ENCODE data around the gene LSS. TPM values are rescaled to one million over a fixed set of nuclear protein-coding genes. Genes with fewer than 3 reads are reported as not detected.

Gene LSS
- total RNA-seq, 3 donors from 2014 or later (not counting 1 experiment from before 2014, with no cell fraction given) = 59.9 to 82.2 (median 62.7) TPM

- 96% methylated on average over 12 of the region's 12 CpGs for WGBS (ENCODE audit: insufficient coverage)
- no peaks in the 10 kb centered on the region for H3K27me3 Mint-ChIP-seq (ENCODE audit: low read depth in 2 of 2)
- Histone ChIP-seq H3K36me3 (ENCODE audit: control insufficient read depth, insufficient read depth, low read length) (no peaks in the 10 kb centered on the region), H3K27ac (ENCODE audit: low read length) (no peak overlapping the region), H3K4me3 (ENCODE audit: low read length) (no peak overlapping the region), H3K27me3 (ENCODE audit: control insufficient read depth, insufficient read depth, low read length) (no peaks in the 10 kb centered on the region), H3K4me1 (ENCODE audit: control insufficient read depth, insufficient read depth, low read length) (peaks cover 8% of the 10 kb centered on the region), H3K9me3 (ENCODE audit: control insufficient read depth, insufficient read depth, low read length) (no peaks in the 10 kb centered on the region)
- no peak overlapping the region for H3K27ac Mint-ChIP-seq
- intact Hi-C loops (cut with micrococcal nuclease) = no loop called here
- no peaks in the 10 kb centered on the region for H3K36me3 Mint-ChIP-seq
- DNase-seq (no peak), ATAC-seq (no peak)
- no peak for TF ChIP-seq CTCF (IDR thresholded peaks at IDR 0.05)
- no peaks in the 10 kb centered on the region for H3K4me1 Mint-ChIP-seq
- H3K9me3 Mint-ChIP-seq = no peaks in the 10 kb centered on the region
- H3K4me3 Mint-ChIP-seq = no peak overlapping the region
These were observed 71.1 kb downstream of the LSS start for GRCh38 chr21:46157396-46157986.

DNA sequence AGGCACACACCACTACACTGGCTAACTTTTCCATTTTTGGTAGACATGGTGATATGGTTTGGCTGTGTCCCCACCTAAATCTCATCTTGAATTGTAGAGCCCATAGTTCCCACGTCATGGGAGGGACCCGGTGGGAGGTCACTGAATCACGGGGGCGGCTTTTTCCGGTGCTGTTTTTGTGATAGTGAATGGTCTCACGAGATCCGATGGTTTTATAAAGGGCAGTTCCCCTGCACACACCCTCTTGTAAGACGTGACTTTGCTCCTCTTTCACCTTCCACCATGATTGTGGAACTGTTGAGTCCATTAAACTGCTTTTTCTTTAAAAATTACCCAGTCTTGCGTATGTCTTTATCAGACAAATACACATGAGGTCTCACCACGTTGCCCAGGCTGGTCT, 71.9 kb downstream of the LSS start:
- intact Hi-C loops (cut with micrococcal nuclease) = no loop called here
- no peaks in the 10 kb centered on the region for H3K36me3 Mint-ChIP-seq

DNA sequence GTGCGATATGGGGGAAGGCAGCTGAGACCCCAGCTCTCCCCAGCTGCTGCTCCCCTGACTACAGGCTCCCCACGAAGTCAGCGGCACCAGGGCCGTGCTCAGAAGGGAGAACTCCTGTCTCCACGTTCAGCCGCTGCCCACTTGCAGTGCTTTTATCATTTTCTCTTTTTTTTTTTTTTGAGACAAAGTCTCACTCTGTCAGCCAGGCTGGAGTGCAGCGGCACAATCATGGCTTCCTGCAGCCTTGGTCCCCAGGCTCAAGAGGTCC, 72.3 kb downstream of the LSS start:
- Histone ChIP-seq H3K4me3 (ENCODE audit: low read length) (no peak overlapping the region), H3K27ac (ENCODE audit: low read length) (no peak overlapping the region), H3K9me3 (ENCODE audit: control insufficient read depth, insufficient read depth, low read length) (no peaks in the 10 kb centered on the region), H3K4me1 (ENCODE audit: control insufficient read depth, insufficient read depth, low read length) (peaks cover 8% of the 10 kb centered on the region), H3K27me3 (ENCODE audit: control insufficient read depth, insufficient read depth, low read length) (no peaks in the 10 kb centered on the region), H3K36me3 (ENCODE audit: control insufficient read depth, insufficient read depth, low read length) (no peaks in the 10 kb centered on the region)
- no peak for DNase-seq
- ATAC-seq = no peak
- no peak for TF ChIP-seq CTCF (IDR thresholded peaks at IDR 0.05)
- H3K36me3 Mint-ChIP-seq = no peaks in the 10 kb centered on the region
- intact Hi-C loops (cut with micrococcal nuclease) = no loop called here
- no peak overlapping the region for H3K4me3 Mint-ChIP-seq
- H3K4me1 Mint-ChIP-seq = no peaks in the 10 kb centered on the region
- 90% methylated on average over 7 of the region's 7 CpGs for WGBS (ENCODE audit: insufficient coverage)
- no peak overlapping the region for H3K27ac Mint-ChIP-seq
- no peaks in the 10 kb centered on the region for H3K27me3 Mint-ChIP-seq (ENCODE audit: low read depth in 2 of 2)
- no peaks in the 10 kb centered on the region for H3K9me3 Mint-ChIP-seq

More for the DNA sequence above, 71.9 kb downstream of the LSS start:
- Histone ChIP-seq H3K36me3 (ENCODE audit: control insufficient read depth, insufficient read depth, low read length) (no peaks in the 10 kb centered on the region), H3K27ac (ENCODE audit: low read length) (no peak overlapping the region), H3K9me3 (ENCODE audit: control insufficient read depth, insufficient read depth, low read length) (no peaks in the 10 kb centered on the region), H3K4me1 (ENCODE audit: control insufficient read depth, insufficient read depth, low read length) (peaks cover 8% of the 10 kb centered on the region), H3K27me3 (ENCODE audit: control insufficient read depth, insufficient read depth, low read length) (no peaks in the 10 kb centered on the region), H3K4me3 (ENCODE audit: low read length) (no peak overlapping the region)
- WGBS (ENCODE audit: insufficient coverage) = 91% methylated on average over 10 of the region's 10 CpGs
- Mint-ChIP-seq H3K4me3 (no peak overlapping the region), H3K9me3 (no peaks in the 10 kb centered on the region), H3K27me3 (ENCODE audit: low read depth in 2 of 2) (no peaks in the 10 kb centered on the region), H3K27ac (no peak overlapping the region), H3K4me1 (no peaks in the 10 kb centered on the region)
- DNase-seq (no peak), ATAC-seq (no peak)
- no peak for TF ChIP-seq CTCF (IDR thresholded peaks at IDR 0.05)

All from natural killer cell (primary cell).